Hepatocyte (in vitro differentiated cells): ENCODE measurements around the gene KRTAP10-7.

Experiments used
- EZH2 ChIP-seq: fragments of 200-600 bp; sonication (generic); IDR thresholded peaks from 2 replicates; pipeline ENCODE4 v1.6.1; 2016; ENCODE audit warnings: antibody characterized with exemption, mild to moderate bottlenecking, borderline replicate concordance
- EZH2phosphoT487 ChIP-seq: fragments of 200-600 bp; sonication (generic); IDR thresholded peaks from one replicate; pipeline ENCODE4 v1.6.1; 2018; ENCODE audit warnings: antibody characterized with exemption, mild to moderate bottlenecking, low read depth, moderate library complexity; ENCODE audit not compliant: unreplicated experiment, severe bottlenecking
- TF ChIP-seq, protein P1 (sequence below): fragments of 200-600 bp; sonication (generic); IDR thresholded peaks from 2 replicates; pipeline ENCODE4 v1.5.1; 2016; ENCODE audit warnings: antibody characterized with exemption, mild to moderate bottlenecking; ENCODE audit not compliant: poor library complexity

DNA sequence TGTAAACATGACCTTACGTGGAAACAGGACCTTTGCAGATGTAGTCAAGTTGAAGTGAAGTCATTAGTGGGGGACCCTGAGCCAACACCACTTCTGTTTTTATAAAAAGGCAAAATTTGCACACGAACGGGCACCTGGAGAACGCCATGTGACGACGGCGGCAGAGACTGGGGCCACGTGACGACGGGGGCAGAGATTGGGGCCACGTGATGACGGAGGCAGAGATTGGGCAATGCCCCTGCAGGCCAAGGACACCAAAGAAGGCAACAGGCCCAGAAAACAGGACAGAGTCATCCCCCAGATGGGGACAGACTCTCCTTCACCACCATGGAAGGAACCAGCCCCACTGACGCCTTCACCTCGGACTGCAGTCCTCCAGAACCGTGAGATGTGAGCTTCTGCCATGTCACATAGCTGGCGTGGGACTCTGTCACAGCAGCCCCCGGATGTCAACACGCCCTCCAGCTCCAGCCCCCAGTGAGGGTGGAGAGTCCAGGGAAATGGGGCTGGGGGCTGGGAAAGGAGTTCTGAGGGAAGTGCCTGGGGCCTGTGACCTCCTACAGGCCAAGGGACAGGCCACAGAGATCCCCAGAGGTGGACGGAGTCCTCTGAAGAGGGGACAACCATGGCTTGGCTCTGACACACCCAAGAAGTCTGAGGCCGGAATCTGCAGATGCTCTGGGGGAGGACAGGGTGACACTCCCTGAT, 50.0 kb downstream of the KRTAP10-7 start:
- no peak for TF ChIP-seq EZH2
- TF ChIP-seq, protein P1, sequence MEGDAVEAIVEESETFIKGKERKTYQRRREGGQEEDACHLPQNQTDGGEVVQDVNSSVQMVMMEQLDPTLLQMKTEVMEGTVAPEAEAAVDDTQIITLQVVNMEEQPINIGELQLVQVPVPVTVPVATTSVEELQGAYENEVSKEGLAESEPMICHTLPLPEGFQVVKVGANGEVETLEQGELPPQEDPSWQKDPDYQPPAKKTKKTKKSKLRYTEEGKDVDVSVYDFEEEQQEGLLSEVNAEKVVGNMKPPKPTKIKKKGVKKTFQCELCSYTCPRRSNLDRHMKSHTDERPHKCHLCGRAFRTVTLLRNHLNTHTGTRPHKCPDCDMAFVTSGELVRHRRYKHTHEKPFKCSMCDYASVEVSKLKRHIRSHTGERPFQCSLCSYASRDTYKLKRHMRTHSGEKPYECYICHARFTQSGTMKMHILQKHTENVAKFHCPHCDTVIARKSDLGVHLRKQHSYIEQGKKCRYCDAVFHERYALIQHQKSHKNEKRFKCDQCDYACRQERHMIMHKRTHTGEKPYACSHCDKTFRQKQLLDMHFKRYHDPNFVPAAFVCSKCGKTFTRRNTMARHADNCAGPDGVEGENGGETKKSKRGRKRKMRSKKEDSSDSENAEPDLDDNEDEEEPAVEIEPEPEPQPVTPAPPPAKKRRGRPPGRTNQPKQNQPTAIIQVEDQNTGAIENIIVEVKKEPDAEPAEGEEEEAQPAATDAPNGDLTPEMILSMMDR = no peak
- TF ChIP-seq EZH2phosphoT487 = no peak
